Measurements from ENCODE around the gene FHOD3. TPM values are rescaled to one million over a fixed set of nuclear protein-coding genes. Genes with fewer than 3 reads are reported as not detected.

FHOD3 gene
- total and polyA plus RNA-seq, 2 of the 4 experiments (the other 2 are of a cell fraction) = 14.6 to 16.0 TPM

DNA sequence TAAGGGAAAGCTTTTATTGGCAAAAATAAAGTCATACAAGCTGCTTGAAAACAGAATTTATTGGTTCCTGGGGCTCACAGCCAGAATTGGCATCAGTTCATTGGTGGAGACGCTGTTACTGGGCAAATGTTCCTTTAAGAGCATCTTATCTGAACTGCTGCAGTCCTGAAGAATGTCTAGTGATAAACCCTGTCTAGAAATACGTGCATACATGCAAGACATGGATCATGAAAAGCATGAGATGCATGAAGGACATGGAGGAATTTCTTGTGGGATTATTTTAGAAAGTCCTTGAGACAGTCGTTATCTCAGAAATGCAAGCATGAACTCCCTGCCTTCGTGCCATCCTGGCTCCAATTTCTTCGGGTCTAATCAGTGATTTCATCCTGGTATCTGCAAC lies 32.5 kb upstream of the FHOD3 start:
- Histone ChIP-seq H3K9ac (ENCODE audit: low read depth, low read length) (no peak overlapping the region), H2AK9ac (replicated peaks; ENCODE audit: low read depth, low read length, poor library complexity) (no peak overlapping the region), H3K4ac (ENCODE audit: low read depth, low read length) (no peak overlapping the region), H3K4me2 (ENCODE audit: low read depth, low read length) (no peak overlapping the region), H3K18ac (ENCODE audit: low read depth, low read length) (no peak overlapping the region), H3K27me3 (ENCODE audit: control insufficient read depth, insufficient read depth, low read length) (no peaks in the 10 kb centered on the region), H3K36me3 (ENCODE audit: control insufficient read depth, insufficient read depth, low read length) (peaks cover 10% of the 10 kb centered on the region; the same call in 1 of the 2 replicates), H3K23ac (ENCODE audit: low read depth, low read length) (no peak overlapping the region), H3K79me1 (ENCODE audit: low read depth in 1 of 2, low read length in 2 of 2) (no peaks in the 10 kb centered on the region), H4K91ac (ENCODE audit: insufficient read depth, low read depth, low read length) (no peak overlapping the region), H2BK5ac (ENCODE audit: low read depth, low read length, poor library complexity, severe bottlenecking) (no peak overlapping the region), H2AFZ (replicated peaks; ENCODE audit: low read length, poor library complexity) (no peak overlapping the region), H2AK5ac (ENCODE audit: low read depth, low read length) (no peak overlapping the region), H4K20me1 (ENCODE audit: insufficient read depth, low read length) (no peaks in the 10 kb centered on the region), H2BK120ac (ENCODE audit: low read depth, low read length) (no peak overlapping the region), H3K56ac (ENCODE audit: extremely low read depth, insufficient read depth, low read length) (no peak overlapping the region), H3K9me3 (ENCODE audit: control insufficient read depth, insufficient read depth, low read length) (no peaks in the 10 kb centered on the region), H4K8ac (ENCODE audit: low read depth in 2 of 2, low read length in 2 of 2) (no peak overlapping the region), H3K9me1 (ENCODE audit: insufficient read depth, low read length) (peaks cover 5% of the 10 kb centered on the region; the same call in 1 of the 2 replicates), H4K5ac (ENCODE audit: low read depth, low read length) (no peak overlapping the region), H3K4me1 (ENCODE audit: control insufficient read depth, insufficient read depth, low read length) (no peaks in the 10 kb centered on the region), H3K27ac (ENCODE audit: insufficient read depth, low read length) (no peak overlapping the region), H3K4me3 (ENCODE audit: insufficient read depth, low read depth, low read length) (no peak overlapping the region), H2BK20ac (ENCODE audit: low read depth, low read length) (no peak overlapping the region), H3K14ac (replicated peaks; ENCODE audit: low read depth, low read length) (no peak overlapping the region), H2BK15ac (ENCODE audit: low read depth, low read length) (no peak overlapping the region)
- in situ Hi-C loops (cut with MboI; ENCODE audit: low sequenced_read_pairs) = no loop called here
- no peak for ATAC-seq (ENCODE audit: low read depth)
- dilution Hi-C loops (cut with HindIII; ENCODE audit: low sequenced_read_pairs, unreplicated experiment) = no loop called here
- no peak for DNase-seq
- intact Hi-C loops (cut with micrococcal nuclease) = no loop called here
- no TSS peak for BruUV-seq (replicated peaks)
- WGBS, 2 experiments (ENCODE audit: extremely low coverage in 2 of 2, insufficient read length in 1 of 2) = no CpG with 5 or more reads among the region's 5 CpGs
- POLR2A ChIA-PET (ENCODE audit: unreplicated experiment) = no interaction called here
- TF ChIP-seq CEBPB (IDR thresholded peaks at IDR 0.05; ENCODE audit: low read depth, low read length) (no peak), BHLHE40 (IDR thresholded peaks at IDR 0.05; ENCODE audit: low read depth, low read length) (no peak), NFE2L2 (IDR thresholded peaks at IDR 0.05; ENCODE audit: low read depth, low read length) (no peak), POLR2A (IDR thresholded peaks at IDR 0.05; ENCODE audit: low read depth, low read length) (no peak), FOS (IDR thresholded peaks at IDR 0.05; ENCODE audit: low read depth, low read length) (no peak), SMC3 (IDR thresholded peaks at IDR 0.05; ENCODE audit: low read depth, low read length) (no peak), RCOR1 (IDR thresholded peaks at IDR 0.05; ENCODE audit: insufficient replicate concordance, low read length) (no peak), MAZ (IDR thresholded peaks at IDR 0.05; ENCODE audit: borderline replicate concordance, low read depth, low read length) (no peak)
- CTCF ChIA-PET = interaction anchor here (0.7 kb wide), 1 partner anchor 137 kb away, joined by 4 read pairs; no protein-coding TSS in a partner anchor

All from IMR-90 (cell line).